Left ventricle myocardium inferior (tissue), 1 donor: ENCODE data around the gene RAPGEF2. TPM values are rescaled to one million over a fixed set of nuclear protein-coding genes. Genes with fewer than 3 reads are reported as not detected.
A peak's percentile ranks its signal among the peaks of the same experiment; 100 is the strongest.

Source experiments
- DNase-seq: peaks from one replicate; pipeline ENCODE4 v3.0.0-alpha.2; 2020
- H3K27ac ChIP-seq: fragments of 200-600 bp; replicated peaks from 2 replicates; pipeline ENCODE4 v1.8.0; 2021
- H3K27me3 ChIP-seq: fragments of 200-600 bp; 2 replicates; pipeline ENCODE4 v1.8.0; 2021; ENCODE audit warnings: low read depth
- H3K36me3 ChIP-seq: fragments of 200-600 bp; 2 replicates; pipeline ENCODE4 v1.8.0; 2021
- H3K4me1 ChIP-seq: fragments of 200-600 bp; 2 replicates; pipeline ENCODE4 v1.8.0; 2021
- H3K4me3 ChIP-seq: fragments of 200-600 bp; 2 replicates; pipeline ENCODE4 v1.8.0; 2021; ENCODE audit warnings: mild to moderate bottlenecking, moderate library complexity
- H3K9me3 ChIP-seq: fragments of 200-600 bp; replicated peaks from 2 replicates; pipeline ENCODE4 v1.8.0; 2021
- CTCF ChIP-seq: fragments of 200-600 bp; IDR thresholded peaks from 2 replicates; pipeline ENCODE4 v1.8.0; 2021; ENCODE audit warnings: antibody characterized with exemption, mild to moderate bottlenecking, borderline replicate concordance
- intact Hi-C: fragments of 100-400 bp; cut with micrococcal nuclease; formaldehyde crosslinking; loops from one replicate; pipeline ENCODE4 v1.11.0; 2022
- total RNA-seq: library from RNA; stranded (reverse); fragmentation: NEBNext Ultra II Directional; extraction: Animal tissue kit (Norgen Biotek cat#: 25700); gene quantifications from one replicate; pipeline ENCODE4 v1.2.1, GENCODE V29; 2021
- donor health status: DM: no; HTN: yes; CAD: no; lungs with severe emphysema.

RAPGEF2 gene
- total RNA-seq, 1 donor from 2014 or later: 51.5 TPM

GRCh38 chr4:159267869-159268285 is 165.0 kb downstream of the RAPGEF2 start:
- Histone ChIP-seq H3K27me3 (no peaks in the 10 kb centered on the region), H3K4me3 (peak overlapping the region; percentile 50), H3K9me3 (no peaks in the 10 kb centered on the region), H3K36me3 (no peaks in the 10 kb centered on the region), H3K27ac (peak overlapping the region; percentile 64), H3K4me1 (peaks cover 99% of the 10 kb centered on the region)
- no peak for TF ChIP-seq CTCF
- intact Hi-C loops: no loop called here
- no peak for DNase-seq

- DNase-seq: no peak
- peak overlapping the region; percentile 64 for H3K27ac ChIP-seq
- H3K9me3 ChIP-seq: no peaks in the 10 kb centered on the region
- intact Hi-C loops: no loop called here
- peaks cover 100% of the 10 kb centered on the region for H3K4me1 ChIP-seq
- peak overlapping the region; percentile 50 for H3K4me3 ChIP-seq
- no peaks in the 10 kb centered on the region for H3K36me3 ChIP-seq
- no peak for TF ChIP-seq CTCF
- H3K27me3 ChIP-seq: no peaks in the 10 kb centered on the region
Observed at GRCh38 chr4:159268607-159269006, 165.7 kb downstream of the RAPGEF2 start.

DNA sequence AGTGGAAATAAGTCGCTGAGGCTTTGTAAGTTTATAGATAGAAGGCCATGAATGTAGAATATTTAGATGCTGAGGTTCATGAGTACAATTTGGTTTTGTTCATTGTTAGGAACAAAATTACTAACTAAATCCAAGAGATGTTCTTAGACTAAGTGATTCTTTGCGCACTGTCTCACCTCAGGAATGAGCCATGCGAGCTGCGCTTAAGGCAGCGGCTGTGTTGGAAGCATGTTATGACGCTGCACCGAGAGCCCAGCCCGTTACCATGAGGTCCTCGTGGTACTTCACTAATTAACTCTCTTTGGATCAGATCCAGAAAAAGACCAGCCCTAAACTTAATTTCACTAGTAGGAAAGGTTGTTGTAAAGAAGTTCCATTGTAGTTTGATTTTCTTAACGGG is 166.2 kb downstream of the RAPGEF2 start:
- Histone ChIP-seq H3K36me3 (no peaks in the 10 kb centered on the region), H3K27ac (peak overlapping the region; percentile 64), H3K4me3 (peak overlapping the region; percentile 50), H3K4me1 (peaks cover 100% of the 10 kb centered on the region), H3K27me3 (no peaks in the 10 kb centered on the region), H3K9me3 (no peaks in the 10 kb centered on the region)
- intact Hi-C loops: no loop called here
- no peak for TF ChIP-seq CTCF
- no peak for DNase-seq

GRCh38 chr4:159269956-159270355 is 167.1 kb downstream of the RAPGEF2 start:
- Histone ChIP-seq H3K36me3 (no peaks in the 10 kb centered on the region), H3K27me3 (no peaks in the 10 kb centered on the region), H3K9me3 (no peaks in the 10 kb centered on the region), H3K4me1 (peaks cover 98% of the 10 kb centered on the region), H3K4me3 (no peak overlapping the region), H3K27ac (peak overlapping the region; percentile 64)
- DNase-seq: no peak
- intact Hi-C loops: no loop called here
- TF ChIP-seq CTCF: no peak

- intact Hi-C loops: no loop called here
- Histone ChIP-seq H3K36me3 (no peaks in the 10 kb centered on the region), H3K27me3 (no peaks in the 10 kb centered on the region), H3K9me3 (no peaks in the 10 kb centered on the region), H3K4me1 (peaks cover 95% of the 10 kb centered on the region), H3K4me3 (no peak overlapping the region), H3K27ac (peak overlapping the region; percentile 58)
- no peak for DNase-seq
- no peak for TF ChIP-seq CTCF
Observed at GRCh38 chr4:159271856-159272255, 169.0 kb downstream of the RAPGEF2 start.
